Activated CD8-positive, alpha-beta memory T cell treated with anti-CD3 and anti-CD28 coated beads for 36 hours (primary cell): ENCODE results near the gene SLC15A1. TPM values are rescaled to one million over a fixed set of nuclear protein-coding genes. Genes with fewer than 3 reads are reported as not detected.

ENCODE experiments used
- CTCF ChIA-PET: fragments of 350-600 bp; sonication (Branson Sonifier 250); formaldehyde crosslinking; loops from one replicate; lab custom pipeline; 2021; ENCODE audit warnings: antibody characterized with exemption; lab: Charles Lee
- POLR2A ChIA-PET: fragments of 350-600 bp; sonication (Branson Sonifier 250); formaldehyde crosslinking; loops from one replicate; lab custom pipeline; 2021; ENCODE audit warnings: antibody characterized with exemption; lab: Charles Lee
- total RNA-seq, 2 experiments: library from RNA; stranded (reverse); gene quantifications; one replicate each; pipeline ENCODE4 v1.2.3, GENCODE V29; 2021

The SLC15A1 gene
- total RNA-seq, 2 experiments from 2014 or later: not detected

DNA sequence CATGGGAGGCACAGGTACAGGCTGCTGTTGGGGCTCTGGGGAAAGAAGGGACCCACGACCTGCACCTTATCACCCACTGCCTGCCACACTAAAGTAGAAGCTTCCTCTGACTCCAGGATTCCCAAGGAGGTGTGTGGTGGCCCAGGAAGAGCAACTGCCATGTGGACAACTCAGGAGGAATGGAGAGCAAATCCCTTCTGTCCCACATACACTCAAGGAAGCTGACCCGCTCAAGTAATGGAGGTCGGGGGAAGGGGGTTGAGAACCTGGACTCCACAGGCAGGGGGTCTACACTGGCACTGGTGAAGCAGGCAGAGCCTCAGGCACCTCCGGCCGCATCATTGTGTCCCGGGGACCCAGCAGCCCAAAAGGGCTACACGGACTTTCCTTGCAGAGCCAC, 29.4 kb upstream of the SLC15A1 start:
- POLR2A ChIA-PET: no interaction called here

DNA sequence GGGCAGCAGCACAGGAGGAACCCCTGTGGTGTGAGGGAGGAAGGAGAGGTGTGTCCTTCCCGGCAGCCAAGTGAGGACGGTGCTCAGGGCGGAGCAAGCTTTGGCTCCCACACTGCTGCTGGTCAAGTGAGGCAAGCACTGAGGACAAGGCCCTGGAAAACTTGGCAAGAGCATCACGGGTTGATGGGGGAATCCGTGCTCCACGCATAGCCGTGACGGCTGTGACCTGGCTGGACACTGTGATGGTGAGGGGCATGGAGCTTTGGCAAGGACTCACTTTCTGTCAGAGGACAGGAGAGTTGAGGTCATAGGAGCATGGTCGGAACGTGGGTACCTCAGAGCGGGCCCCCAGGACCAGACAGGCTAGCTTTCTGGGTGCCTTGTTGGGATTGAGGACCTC, 29.0 kb upstream of the SLC15A1 start:
- POLR2A ChIA-PET: no interaction called here
- CTCF ChIA-PET: interaction anchor here (0.9 kb wide), 1 partner anchor 20 kb away, joined by 3 read pairs; no protein-coding TSS in a partner anchor

More for the DNA sequence above, 29.4 kb upstream of the SLC15A1 start:
- CTCF ChIA-PET: interaction anchor here (0.9 kb wide), 1 partner anchor 20 kb away, joined by 3 read pairs; no protein-coding TSS in a partner anchor

DNA sequence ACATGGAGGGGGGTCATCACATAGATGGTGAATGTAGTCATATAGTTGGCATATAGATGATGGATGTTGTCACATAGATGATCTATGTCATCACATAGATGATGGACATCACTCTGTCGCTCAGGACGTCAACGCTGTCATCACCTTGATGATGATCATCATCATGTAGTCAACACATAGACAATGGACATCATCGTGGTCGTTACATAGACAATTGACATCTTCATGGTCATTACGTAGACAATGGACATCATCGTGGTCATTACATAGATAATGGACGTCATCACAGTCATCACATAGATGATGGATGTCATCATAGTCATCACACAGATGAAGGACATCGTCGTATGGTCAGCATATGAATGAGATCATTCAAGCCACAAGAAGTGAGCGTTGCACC, 28.6 kb upstream of the SLC15A1 start:
- ChIA-PET POLR2A (no interaction called here), CTCF (no interaction called here)

DNA sequence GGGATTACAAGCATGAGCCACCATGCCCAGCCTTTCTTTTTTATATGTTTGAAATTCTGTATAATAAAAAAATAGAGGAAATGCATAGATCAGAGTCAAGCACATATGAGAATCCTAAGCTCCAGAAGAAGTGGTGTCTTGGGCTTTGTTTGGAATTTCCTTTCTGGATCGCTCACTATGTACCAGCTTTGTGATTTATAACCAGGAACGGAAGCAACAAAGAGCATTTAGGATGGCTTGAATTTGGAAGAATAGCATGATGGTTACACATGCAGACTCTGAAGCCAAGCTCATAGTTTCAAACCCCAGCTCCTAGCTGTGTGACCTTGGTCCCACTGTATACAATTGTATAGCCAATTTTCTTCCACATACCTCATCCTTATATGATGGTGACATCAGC, 28.0 kb upstream of the SLC15A1 start:
- CTCF ChIA-PET: no interaction called here
- POLR2A ChIA-PET: no interaction called here

DNA sequence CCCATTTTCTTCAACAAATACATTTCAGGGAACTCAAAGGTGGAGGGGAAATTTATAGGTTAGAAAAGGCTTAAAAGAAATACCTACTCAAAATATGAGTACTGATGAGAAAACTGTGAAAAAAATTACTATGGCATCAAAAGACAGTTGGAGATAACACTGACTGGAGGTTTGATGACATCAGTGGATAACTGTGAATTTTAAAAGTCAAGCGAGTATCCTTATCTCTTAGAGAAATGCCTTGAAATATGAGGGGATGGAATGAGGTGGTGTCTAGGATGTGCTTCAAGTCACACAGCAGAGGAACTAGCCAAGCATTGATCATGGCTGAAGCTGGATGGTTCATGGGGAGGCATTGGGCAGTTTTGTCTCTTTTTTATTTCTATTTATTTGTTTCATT, 27.2 kb upstream of the SLC15A1 start:
- POLR2A ChIA-PET: no interaction called here
- CTCF ChIA-PET: no interaction called here

DNA sequence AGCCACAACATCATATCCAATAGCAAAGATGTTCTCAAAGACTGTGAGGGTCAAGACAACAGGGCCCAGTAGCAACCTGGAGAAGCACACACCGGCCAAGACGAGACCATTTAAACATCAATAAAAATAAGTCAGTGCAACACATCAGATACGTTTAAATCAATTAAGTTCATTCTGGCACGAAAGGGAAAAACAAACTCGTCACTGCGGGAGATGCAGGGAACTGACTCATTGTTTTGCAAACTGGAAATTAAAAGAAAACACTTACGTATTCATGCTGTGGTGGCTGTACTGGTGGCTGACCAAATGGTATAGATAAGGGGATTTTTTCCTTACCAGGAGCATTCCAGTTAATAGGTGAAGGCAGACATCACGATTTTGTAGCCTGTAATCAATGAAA, 26.3 kb upstream of the SLC15A1 start:
- POLR2A ChIA-PET: no interaction called here
- CTCF ChIA-PET: no interaction called here

DNA sequence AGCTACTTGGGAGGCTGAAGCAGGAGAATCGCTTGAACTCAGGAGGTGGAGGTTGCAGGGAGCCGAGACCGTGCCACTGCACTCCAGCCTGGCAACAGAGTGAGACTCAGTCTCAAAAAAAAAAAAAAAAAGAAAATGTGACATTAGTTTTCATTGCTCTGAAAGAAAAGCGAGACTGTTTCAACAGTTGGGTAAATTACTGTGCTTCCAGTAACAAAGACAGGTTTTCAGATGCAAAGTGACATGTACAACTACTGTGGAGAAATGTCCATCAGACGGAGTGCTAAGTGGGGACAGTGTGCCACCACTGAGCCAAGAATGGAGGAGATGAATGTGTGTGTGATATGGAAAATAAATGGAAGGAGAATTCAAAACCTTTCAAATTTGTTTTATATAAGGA, 24.2 kb upstream of the SLC15A1 start:
- ChIA-PET CTCF (no interaction called here), POLR2A (interaction anchor here (0.6 kb wide), 1 partner anchor 15 kb away, joined by 3 read pairs; no protein-coding TSS in a partner anchor)

DNA sequence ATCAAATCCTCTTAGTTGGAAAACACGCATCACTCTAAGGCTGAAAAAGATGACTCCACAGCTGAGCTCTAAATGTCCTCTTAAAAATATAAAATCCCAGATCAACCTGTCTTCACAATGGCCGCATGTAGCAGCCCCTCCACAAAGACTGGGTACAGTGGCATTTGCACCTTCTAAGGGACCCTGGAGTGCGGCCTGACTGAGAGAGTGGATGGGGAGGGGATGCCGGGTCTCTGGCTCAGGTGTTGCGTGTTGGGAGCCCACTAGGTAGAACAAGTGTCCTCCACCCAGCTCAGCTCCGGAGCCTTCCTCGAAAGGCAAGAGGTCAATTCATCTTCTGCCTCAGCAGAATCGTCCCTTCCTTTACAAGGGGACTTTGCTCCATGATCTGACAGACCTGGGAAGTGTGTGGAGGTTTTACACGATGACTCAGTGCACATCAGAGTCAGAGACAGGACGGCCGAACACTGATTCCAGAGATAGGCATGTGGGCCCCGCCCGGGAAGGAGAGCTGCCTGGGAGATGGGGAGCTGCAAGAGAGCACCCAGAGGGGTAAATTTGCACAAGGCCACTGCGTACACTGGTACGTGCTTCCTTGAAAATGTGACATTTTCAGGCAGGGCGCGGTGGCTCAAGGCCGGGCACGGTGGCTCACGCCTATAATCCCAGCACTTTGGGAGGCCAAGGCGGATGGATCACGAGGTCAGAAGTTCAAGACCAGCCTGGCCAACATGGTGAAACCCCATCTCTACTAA, 23.5 kb upstream of the SLC15A1 start:
- POLR2A ChIA-PET: interaction anchor here (0.6 kb wide), 1 partner anchor 14 kb away, joined by 3 read pairs; no protein-coding TSS in a partner anchor
- CTCF ChIA-PET: no interaction called here

DNA sequence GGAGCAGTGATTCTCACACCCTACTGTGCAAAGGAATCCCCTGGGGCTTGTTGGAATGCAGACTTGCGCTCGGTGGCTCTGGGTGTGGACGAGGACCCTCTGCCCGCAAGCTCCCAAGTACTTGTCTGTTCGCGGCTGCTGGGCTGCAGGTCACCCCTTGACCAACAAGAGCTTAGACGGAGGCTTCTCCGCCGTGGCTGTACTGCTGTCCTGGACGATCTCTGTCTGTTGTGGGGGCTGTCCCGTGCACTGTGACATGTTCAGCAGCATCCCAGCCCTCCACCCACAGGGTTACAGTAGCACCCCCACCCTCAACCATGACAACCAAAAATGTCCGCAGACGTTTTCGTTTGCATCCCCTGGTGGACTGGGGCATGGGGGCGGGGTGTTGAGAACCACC, 22.9 kb upstream of the SLC15A1 start:
- POLR2A ChIA-PET: no interaction called here
- CTCF ChIA-PET: no interaction called here

DNA sequence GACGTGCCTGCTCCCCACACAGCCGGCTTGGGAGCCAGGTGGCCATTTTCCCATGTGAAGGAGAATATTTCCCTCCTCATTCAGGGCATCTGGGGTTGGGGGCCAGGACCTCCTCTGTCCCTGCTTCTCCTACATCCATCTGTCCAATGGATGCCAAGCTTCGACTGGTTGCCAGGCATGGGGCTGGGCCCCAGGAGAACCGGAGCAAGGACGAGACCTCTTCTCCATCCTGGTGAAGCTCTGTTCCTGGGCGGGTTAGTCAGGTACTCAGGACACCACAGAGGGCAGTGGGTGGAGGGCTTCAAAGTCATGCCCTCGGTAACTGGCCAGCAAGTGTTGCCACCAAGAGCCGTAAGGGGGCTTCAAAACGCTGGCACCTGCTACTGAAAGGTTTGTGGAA, 22.3 kb upstream of the SLC15A1 start:
- POLR2A ChIA-PET: no interaction called here
- CTCF ChIA-PET: no interaction called here

DNA sequence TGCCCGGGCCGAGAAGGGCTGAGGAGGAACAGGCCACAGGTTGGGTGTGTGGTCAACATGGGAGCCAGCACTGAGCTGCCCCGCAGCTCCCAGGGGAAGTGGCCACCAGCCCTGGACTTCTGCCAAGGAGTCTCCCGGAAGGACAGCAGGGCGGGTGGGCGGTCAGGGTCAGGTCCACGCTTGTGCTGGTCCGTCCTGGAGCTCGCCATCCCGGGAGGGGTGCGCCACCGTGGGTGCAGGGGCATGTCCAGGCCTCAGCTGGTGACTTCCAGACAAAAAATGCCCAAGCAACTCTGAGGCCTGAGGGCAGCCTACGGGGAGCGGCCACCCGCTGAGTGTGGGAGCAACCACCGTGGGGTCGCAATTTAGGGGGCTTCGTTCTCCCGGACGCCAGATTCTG, 21.4 kb upstream of the SLC15A1 start:
- POLR2A ChIA-PET: no interaction called here
- CTCF ChIA-PET: no interaction called here

DNA sequence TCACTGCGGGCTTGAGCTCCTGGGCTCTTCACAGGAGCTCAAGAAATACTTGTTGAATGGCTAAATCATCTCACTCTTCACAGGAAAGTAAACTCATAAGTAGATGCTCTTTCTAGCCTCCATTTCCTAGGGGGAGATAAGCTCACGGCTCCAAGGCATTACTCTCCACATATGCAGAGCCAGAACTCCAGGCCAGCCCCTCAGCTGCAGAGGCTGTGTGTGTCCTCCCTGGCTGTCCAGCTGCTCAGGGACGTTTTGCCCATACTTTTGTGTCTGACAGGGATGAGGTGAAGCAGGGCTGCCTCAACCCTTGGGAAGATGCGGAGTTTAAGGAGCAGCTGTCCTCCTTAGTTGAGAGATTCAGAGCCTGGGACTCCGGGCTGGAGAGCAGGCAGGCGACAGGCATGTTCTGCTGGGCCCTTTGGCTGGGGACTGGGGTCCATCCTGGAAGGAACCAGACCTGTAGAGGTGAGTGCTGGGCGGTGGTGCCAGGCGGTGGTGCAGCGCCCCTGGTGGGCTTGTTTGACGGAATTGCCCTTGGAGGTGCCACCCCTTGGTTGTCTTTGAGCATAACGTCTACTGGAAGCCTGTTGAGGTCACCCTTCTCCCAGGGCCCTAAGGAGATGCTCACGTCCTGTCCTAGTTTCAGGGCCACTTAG, 20.5 kb upstream of the SLC15A1 start:
- POLR2A ChIA-PET: no interaction called here
- CTCF ChIA-PET: no interaction called here

DNA sequence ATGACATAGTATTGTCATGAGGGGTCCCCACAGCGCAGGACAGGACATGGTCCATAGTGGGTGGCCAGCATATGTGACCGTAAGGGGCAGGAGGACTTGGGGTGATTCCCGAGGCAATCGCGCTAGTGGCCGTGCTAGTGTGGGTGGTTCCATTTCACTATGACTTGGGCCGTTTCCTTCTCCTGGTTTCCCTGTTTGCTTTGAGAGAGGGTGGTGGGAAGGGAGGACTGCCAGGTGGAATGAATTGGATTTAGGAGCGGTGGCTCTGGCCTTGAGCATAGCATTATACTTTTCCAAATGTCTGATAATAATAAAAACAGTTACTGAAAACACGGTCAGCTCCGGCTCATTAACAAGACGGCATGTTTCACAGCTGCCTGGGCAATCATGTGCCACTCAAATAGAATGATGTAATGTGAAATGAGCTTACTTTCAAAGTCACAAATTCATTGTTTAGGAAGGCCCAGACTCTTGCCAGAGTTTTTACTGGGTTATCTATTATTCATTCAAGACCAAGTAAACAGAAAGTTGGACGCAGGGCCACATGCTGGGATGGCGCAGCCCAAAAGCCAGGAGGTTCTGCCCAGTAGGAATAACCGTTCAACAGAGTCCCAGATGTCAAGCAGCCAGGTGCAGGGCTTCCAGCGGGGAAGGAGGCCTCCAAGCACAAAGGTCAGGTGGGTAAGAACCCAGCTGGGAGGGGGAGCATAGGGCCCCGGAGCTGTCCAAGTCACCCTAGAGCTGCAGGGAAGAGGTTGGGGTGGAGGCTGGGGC, 19.6 kb upstream of the SLC15A1 start:
- ChIA-PET CTCF (no interaction called here), POLR2A (no interaction called here)

DNA sequence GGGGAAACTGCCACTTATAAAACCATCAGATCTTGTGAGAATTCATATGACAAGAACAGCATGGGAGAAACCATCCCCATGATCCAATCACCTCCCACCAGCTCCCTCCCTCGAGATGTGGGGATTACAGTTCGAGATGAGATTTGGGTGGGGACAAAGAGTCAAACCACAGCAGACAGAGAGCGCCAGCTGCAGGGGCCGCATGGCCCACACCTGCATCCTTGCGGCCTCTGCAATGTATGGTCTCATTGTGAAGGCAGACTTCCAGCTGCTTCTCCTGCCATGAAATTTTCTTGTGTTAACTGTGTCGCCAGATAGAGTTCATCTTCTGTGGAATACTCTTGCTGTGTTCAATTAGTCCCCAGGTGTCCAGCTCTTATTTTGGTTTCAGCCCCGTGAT, 17.3 kb upstream of the SLC15A1 start:
- ChIA-PET CTCF (no interaction called here), POLR2A (no interaction called here)

DNA sequence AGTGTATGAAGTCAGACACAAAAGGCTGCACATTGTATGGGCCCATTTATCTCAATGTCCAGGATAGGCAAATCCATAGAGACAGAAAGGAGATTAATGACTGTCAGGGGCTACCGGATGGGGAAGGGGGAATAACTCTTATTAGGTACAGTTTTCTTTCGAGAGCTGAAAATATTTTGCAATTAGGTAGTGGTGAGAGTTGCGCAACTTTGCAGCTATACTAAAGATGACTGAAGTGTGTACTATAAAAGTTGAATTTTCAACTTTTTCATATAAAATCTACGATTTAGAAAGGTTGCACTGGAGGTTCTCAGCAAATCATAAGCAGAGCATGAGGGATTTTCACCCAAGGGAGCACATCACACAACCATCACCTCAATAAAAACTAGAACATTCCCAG, 16.1 kb upstream of the SLC15A1 start:
- POLR2A ChIA-PET: no interaction called here

DNA sequence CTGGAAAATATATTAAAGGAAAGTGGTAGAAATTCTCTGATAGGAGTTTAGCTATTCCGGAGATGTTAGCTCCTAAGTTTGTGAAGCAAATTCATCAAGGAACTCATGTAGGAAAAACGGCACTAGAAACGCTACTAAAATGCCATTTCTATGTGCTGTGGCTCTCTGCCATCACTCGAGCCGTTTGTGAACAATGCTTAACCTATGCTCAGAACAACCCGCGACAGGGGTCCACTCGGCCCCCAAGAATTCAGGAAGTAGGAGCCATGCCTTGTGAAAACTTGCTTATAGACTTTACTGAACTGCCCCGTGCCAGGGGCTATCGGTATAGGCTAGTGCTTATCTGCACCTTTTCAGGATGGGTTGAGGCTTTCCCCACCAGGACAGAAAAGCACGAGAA, 14.2 kb upstream of the SLC15A1 start:
- CTCF ChIA-PET: no interaction called here
- POLR2A ChIA-PET: no interaction called here

More for the DNA sequence above, 16.1 kb upstream of the SLC15A1 start:
- CTCF ChIA-PET: no interaction called here

DNA sequence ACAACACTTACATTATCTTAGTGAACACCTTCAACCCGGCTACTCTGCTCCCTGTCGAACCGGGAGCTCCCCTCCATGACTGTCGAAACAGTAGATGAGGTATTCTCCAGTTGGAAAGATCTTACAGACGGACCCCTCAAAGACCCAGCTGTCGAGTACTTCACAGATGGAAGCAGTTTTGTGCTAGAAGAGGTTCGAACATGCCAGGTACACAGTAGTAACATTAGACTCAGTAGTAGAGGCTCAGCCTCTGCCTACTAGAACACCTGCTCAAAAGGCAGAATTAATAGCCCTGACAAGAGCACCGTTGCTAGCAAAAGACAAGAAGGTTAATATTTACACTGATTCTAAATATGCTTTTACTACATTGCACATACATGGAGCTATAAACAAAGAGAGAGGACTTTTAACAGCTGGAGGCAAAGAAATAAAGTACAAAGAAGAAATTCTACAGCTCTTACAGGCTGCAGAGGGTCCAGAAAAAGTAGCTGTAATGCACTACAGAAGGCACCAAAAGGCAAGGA, 13.6 kb upstream of the SLC15A1 start:
- ChIA-PET CTCF (no interaction called here), POLR2A (no interaction called here)

DNA sequence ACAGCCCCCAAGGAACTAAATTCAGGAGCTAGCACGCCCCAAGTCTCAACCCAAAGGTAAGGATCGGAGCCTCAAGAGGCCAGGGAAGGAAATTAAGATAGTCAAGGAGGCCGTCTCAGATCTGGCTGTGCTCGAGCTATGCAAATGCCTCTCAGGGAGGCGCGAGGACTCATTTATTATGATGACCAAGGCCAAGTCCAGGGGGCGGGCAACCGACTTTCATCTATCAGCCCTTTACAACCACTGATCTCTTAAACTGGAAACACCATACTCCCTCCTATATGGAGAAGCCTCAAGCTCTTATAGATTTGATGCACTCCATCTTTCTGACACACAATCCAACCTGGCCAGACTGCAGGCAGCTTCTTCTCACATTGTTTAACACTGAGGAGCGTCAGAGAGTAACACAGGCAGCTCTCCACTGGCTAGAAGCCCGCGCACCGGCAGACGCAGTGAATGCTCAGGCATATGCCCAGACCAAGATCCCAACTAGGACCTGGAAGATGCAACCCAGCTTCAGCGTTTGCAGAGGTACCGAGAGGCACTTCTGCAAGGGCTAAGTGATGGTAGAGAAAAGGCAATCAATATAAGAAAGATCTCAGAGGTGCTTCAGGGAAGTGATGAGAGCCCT, 9.6 kb upstream of the SLC15A1 start:
- ChIA-PET CTCF (no interaction called here), POLR2A (interaction anchor here (0.6 kb wide), 1 partner anchor 14 kb away, joined by 3 read pairs; no protein-coding TSS in a partner anchor)
